MV-4-11 (cell line): ENCODE data around the gene SCLT1.

Source experiments
- DNase-seq: peaks from one replicate; lab custom pipeline; 2025; lab: John Stamatoyannopoulos, UW

SCLT1 gene

GRCh38 chr4:128840711-128841318 lies 252.5 kb downstream of the SCLT1 start:
- DNase-seq, result no peak

- no peak for DNase-seq
These were observed 255.7 kb downstream of the SCLT1 start for GRCh38 chr4:128837679-128838078.

DNA sequence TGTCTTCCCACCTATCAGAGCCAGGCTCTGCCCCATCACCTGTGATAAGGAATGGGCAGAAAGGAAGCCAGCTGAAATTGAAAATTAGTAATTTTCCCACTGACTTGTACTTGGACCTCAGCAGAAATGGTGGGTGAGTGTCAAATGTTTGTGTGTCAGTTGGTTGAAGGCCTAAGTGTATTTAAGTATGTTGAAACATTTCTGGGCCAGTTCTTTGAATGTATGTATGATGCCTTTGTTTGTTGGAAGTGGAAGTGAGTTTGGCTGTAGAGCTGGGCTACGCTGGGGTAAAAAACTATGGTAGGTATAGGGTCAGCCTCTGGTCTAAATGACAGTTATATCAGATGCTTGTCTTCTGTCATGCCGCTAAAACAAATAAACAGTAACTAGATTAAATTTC lies 256.1 kb downstream of the SCLT1 start:
- DNase-seq, result no peak

- no peak for DNase-seq
These were observed 257.7 kb downstream of the SCLT1 start for GRCh38 chr4:128835498-128836222.
